Measurements from ENCODE around the gene MAML2.

Gene MAML2

GRCh38 chr11:96232132-96232531 lies 110.9 kb downstream of the MAML2 start:
- no peak for DNase-seq

- no peak for DNase-seq
These were observed 112.3 kb downstream of the MAML2 start for GRCh38 chr11:96230686-96231085.

- DNase-seq, result no peak
These were observed 113.5 kb downstream of the MAML2 start for GRCh38 chr11:96229354-96229977.

- no peak for DNase-seq
These were observed 114.1 kb downstream of the MAML2 start for GRCh38 chr11:96228910-96229309.

- DNase-seq, result no peak
These were observed 114.5 kb downstream of the MAML2 start for GRCh38 chr11:96228473-96228891.

- no peak for DNase-seq
These were observed 115.8 kb downstream of the MAML2 start for GRCh38 chr11:96227244-96227643.

- DNase-seq, result no peak
These were observed 119.9 kb downstream of the MAML2 start for GRCh38 chr11:96223083-96223482.

- DNase-seq, result no peak
These were observed 120.9 kb downstream of the MAML2 start for GRCh38 chr11:96222102-96222501.

- no peak for DNase-seq
These were observed 121.5 kb downstream of the MAML2 start for GRCh38 chr11:96221244-96222070.

GRCh38 chr11:96219981-96220623 lies 122.9 kb downstream of the MAML2 start:
- peak; percentile 44 for DNase-seq

- DNase-seq, result no peak
These were observed 124.1 kb downstream of the MAML2 start for GRCh38 chr11:96218901-96219300.

- DNase-seq, result no peak
These were observed 125.0 kb downstream of the MAML2 start for GRCh38 chr11:96218006-96218405.

GRCh38 chr11:96217206-96217605 lies 125.8 kb downstream of the MAML2 start:
- no peak for DNase-seq

GRCh38 chr11:96215826-96216225 lies 127.2 kb downstream of the MAML2 start:
- no peak for DNase-seq

- peak; percentile 50 for DNase-seq
These were observed 127.7 kb downstream of the MAML2 start for GRCh38 chr11:96215110-96215782.

- no peak for DNase-seq
These were observed 128.3 kb downstream of the MAML2 start for GRCh38 chr11:96214777-96215109.

- no peak for DNase-seq
These were observed 129.5 kb downstream of the MAML2 start for GRCh38 chr11:96213500-96213899.

- DNase-seq, result peak; percentile 47
These were observed 131.6 kb downstream of the MAML2 start for GRCh38 chr11:96211436-96211835.

GRCh38 chr11:96207459-96208449 lies 135.2 kb downstream of the MAML2 start:
- DNase-seq, result peak; percentile 47

- DNase-seq, result no peak
These were observed 136.0 kb downstream of the MAML2 start for GRCh38 chr11:96206955-96207354.

GRCh38 chr11:96205460-96205809 lies 137.6 kb downstream of the MAML2 start:
- peak; percentile 21 for DNase-seq

Data from CD4-positive, alpha-beta T cell treated with Interleukin-6 for 4 hours (primary cell).